Measurements from ENCODE around the gene PALM3. TPM values are rescaled to one million over a fixed set of nuclear protein-coding genes. Genes with fewer than 3 reads are reported as not detected.

Gene PALM3
- total and polyA plus RNA-seq, 10 of the 15 experiments (the other 5 are each of a cell fraction or from before 2014, with no cell fraction given): 0.07 TPM; not detected in 9

GRCh38 chr19:14031719-14032480, 30.0 kb downstream of the PALM3 start, which contains the start of gene IL27RA (continued):
- TF ChIP-seq IRF4 (IDR thresholded peaks at IDR 0.05; ENCODE audit: low read depth, low read length): no peak
- TF ChIP-seq ZBTB33 (IDR thresholded peaks at IDR 0.05): no peak
- TF ChIP-seq CEBPZ (IDR thresholded peaks at IDR 0.05; ENCODE audit: low read depth, low read length): no peak
- no peak for TF ChIP-seq KAT2A (conservative IDR thresholded peaks at IDR 0.05; ENCODE audit: control insufficient read depth, low read depth, low read length)
- TF ChIP-seq IKZF2 (IDR thresholded peaks at IDR 0.05): peak; percentile 61 to 72
- no peak; the same call in 1 of the 2 replicates for TF ChIP-seq CBFB (IDR thresholded peaks at IDR 0.05; ENCODE audit: low read depth)
- TF ChIP-seq ZBTB4 (CRISPR knock-in tag; IDR thresholded peaks at IDR 0.05): peak; percentile 9; the same call in 1 of the 2 replicates
- peak; percentile 2; the same call in 1 of the 2 replicates for TF ChIP-seq BCL11A (IDR thresholded peaks at IDR 0.05; ENCODE audit: low read depth, low read length)
- TF ChIP-seq BHLHE40 (IDR thresholded peaks at IDR 0.05; ENCODE audit: borderline replicate concordance in 1 of 2, low read depth in 2 of 2, low read length in 1 of 2): peak in 1 of 2 experiments; percentile 27; a peak in 2 of 4 replicates
- peak; percentile 46 for TF ChIP-seq ATF7 (IDR thresholded peaks at IDR 0.05; ENCODE audit: low read depth)
- TF ChIP-seq ZNF622 (IDR thresholded peaks at IDR 0.05): no peak
- TF ChIP-seq CUX1 (IDR thresholded peaks at IDR 0.05; ENCODE audit: insufficient replicate concordance, low read depth, low read length): no peak
- TF ChIP-seq PKNOX1 (IDR thresholded peaks at IDR 0.05): peak; percentile 41; the same call in 1 of the 2 replicates

Measured in GM12878 (cell line).